H1 (cell line): Measurements from ENCODE around the gene SMYD3. TPM values are rescaled to one million over a fixed set of nuclear protein-coding genes. Genes with fewer than 3 reads are reported as not detected.

Experiments used
- CTCF ChIA-PET: fragments of 300-600 bp; sonication (Branson Sonifier 250); formaldehyde crosslinking; loops from one replicate; lab custom pipeline; 2021; ENCODE audit not compliant: partially characterized antibody; lab: Charles Lee
- POLR2A ChIA-PET: fragments of 300-600 bp; sonication (Branson Sonifier 250); formaldehyde crosslinking; loops from one replicate; lab custom pipeline; 2021; ENCODE audit warnings: inconsistent platforms; ENCODE audit not compliant: partially characterized antibody; lab: Charles Lee
- DNase-seq, 2 experiments: peaks; one replicate each; pipeline versions ENCODE4 v3.0.0 to v3.0.0-alpha.2; 2010 to 2022; ENCODE audit warnings: low spot score in 2 of 2, low read depth in 1 of 2, mixed read lengths in 1 of 2
- FAIRE-seq: peaks from 2 replicates; lab custom pipeline; 2011; peaks lifted over from hg19 to GRCh38; lab: Jason Lieb, UNC
- H2AFZ ChIP-seq: 2 replicates; pipeline ENCODE4 v1.8.1; 2012; ENCODE audit warnings: low read length, inconsistent platforms
- H2AK5ac ChIP-seq: 2 replicates; pipeline ENCODE4 v1.6.1; 2013; ENCODE audit warnings: low read depth, low read length
- H2BK120ac ChIP-seq: replicated peaks from 2 replicates; pipeline ENCODE3; 2013; ENCODE audit warnings: low read depth, low read length, inconsistent platforms
- H2BK12ac ChIP-seq: 2 replicates; pipeline ENCODE4 v1.6.1; 2013; ENCODE audit warnings: low read depth, low read length
- H2BK15ac ChIP-seq: 2 replicates; pipeline ENCODE4 v1.6.1; 2013; ENCODE audit warnings: low read length
- H2BK20ac ChIP-seq: 2 replicates; pipeline ENCODE4 v1.6.1; 2013; ENCODE audit warnings: low read length
- H2BK5ac ChIP-seq: 2 replicates; pipeline ENCODE4 v1.6.1; 2013; ENCODE audit warnings: low read depth, low read length
- H3K14ac ChIP-seq: 2 replicates; pipeline ENCODE4 v1.6.1; 2013; ENCODE audit warnings: inconsistent platforms; ENCODE audit not compliant: insufficient read length
- H3K18ac ChIP-seq: 2 replicates; pipeline ENCODE4 v1.6.1; 2013; ENCODE audit warnings: low read length; ENCODE audit errors: extremely low read depth
- H3K23ac ChIP-seq: 2 replicates; pipeline ENCODE4 v1.6.1; 2013; ENCODE audit warnings: inconsistent platforms; ENCODE audit not compliant: insufficient read length
- H3K23me2 ChIP-seq: 2 replicates; pipeline ENCODE4 v1.6.1; 2013; ENCODE audit warnings: low read depth, low read length
- H3K27ac ChIP-seq: 2 replicates; pipeline ENCODE4 v1.6.1; 2011; ENCODE audit warnings: low read depth, low read length, inconsistent platforms
- H3K27me3 ChIP-seq, 4 experiments: replicated peaks in 1 of 4; 1 replicate in 1 of 4; 2 replicates in 3 of 4; pipeline versions ENCODE4 v1.6.1 to v1.8.1; 2011 to 2013; ENCODE audit warnings: low read length in 3 of 4, mild to moderate bottlenecking in 3 of 4, inconsistent platforms in 2 of 4, mixed read lengths in 2 of 4, moderate library complexity in 1 of 4; ENCODE audit not compliant: control insufficient read depth in 3 of 4, insufficient read depth in 3 of 4; ENCODE audit errors: extremely low read depth in 1 of 4
- H3K36me3 ChIP-seq, 4 experiments: 2 replicates each; pipeline versions ENCODE4 v1.6.1 to v1.8.1; 2011 to 2013; ENCODE audit warnings: mild to moderate bottlenecking in 4 of 4, low read length in 3 of 4, moderate library complexity in 2 of 4, control low read depth in 1 of 4, inconsistent platforms in 1 of 4; ENCODE audit not compliant: insufficient read depth in 4 of 4, control insufficient read depth in 2 of 4
- H3K4ac ChIP-seq: replicated peaks from 2 replicates; pipeline ENCODE3; 2013; ENCODE audit warnings: low read length, low read depth, mixed read lengths, inconsistent platforms; ENCODE audit not compliant: insufficient read length
- H3K4me1 ChIP-seq, 4 experiments: replicated peaks in 1 of 4; 1 replicate in 1 of 4; 2 replicates in 3 of 4; pipeline versions ENCODE4 v1.6.1 to v1.8.1; 2011 to 2013; ENCODE audit warnings: low read length in 3 of 4, inconsistent platforms in 2 of 4, mixed read lengths in 1 of 4; ENCODE audit not compliant: insufficient read depth in 4 of 4, control insufficient read depth in 3 of 4
- H3K4me2 ChIP-seq, 2 experiments: 2 replicates each; pipeline versions ENCODE4 v1.6.1 to v1.8.1; 2011 to 2013; ENCODE audit warnings: low read depth in 2 of 2, low read length in 2 of 2, control low read depth in 1 of 2, inconsistent platforms in 1 of 2, mild to moderate bottlenecking in 1 of 2; ENCODE audit not compliant: insufficient read depth in 1 of 2
- H3K4me3 ChIP-seq, 4 experiments: fragments of 200-600, 300-600 bp in 1 of 4; sonication (generic), shearing (Covaris generic), sonication (Bioruptor Twin) in 1 of 4; 2 replicates each; pipeline versions ENCODE4 v1.5.1 to v1.8.1; 2011 to 2016; ENCODE audit warnings: low read length in 4 of 4, low read depth in 3 of 4, control low read depth in 2 of 4, inconsistent platforms in 2 of 4, mild to moderate bottlenecking in 2 of 4, mixed read lengths in 1 of 4, moderate library complexity in 1 of 4; ENCODE audit not compliant: insufficient read depth in 2 of 4; ENCODE audit errors: extremely low read depth in 1 of 4
- H3K56ac ChIP-seq: replicated peaks from 2 replicates; pipeline ENCODE3; 2013; ENCODE audit warnings: low read depth, mild to moderate bottlenecking, mixed read lengths, low read length, inconsistent platforms; ENCODE audit not compliant: insufficient read length
- H3K79me1 ChIP-seq: 2 replicates; pipeline ENCODE4 v1.6.1; 2013; ENCODE audit warnings: low read depth, low read length, control low read depth
- H3K79me2 ChIP-seq, 2 experiments: 2 replicates each; pipeline versions ENCODE4 v1.6.1 to v1.8.1; 2012 to 2013; ENCODE audit warnings: low read length in 2 of 2, mild to moderate bottlenecking in 2 of 2, inconsistent platforms in 1 of 2; ENCODE audit not compliant: insufficient read depth in 2 of 2, control insufficient read depth in 1 of 2
- H3K9ac ChIP-seq, 4 experiments: replicated peaks in 1 of 4; 1 replicate in 1 of 4; 2 replicates in 3 of 4; pipeline versions ENCODE4 v1.6.1 to v1.8.1; 2011 to 2013; ENCODE audit warnings: low read depth in 3 of 4, low read length in 3 of 4, control low read depth in 2 of 4, mild to moderate bottlenecking in 2 of 4, moderate library complexity in 2 of 4, inconsistent platforms in 1 of 4; ENCODE audit errors: extremely low read depth in 1 of 4
- H3K9me3 ChIP-seq, 2 experiments: 2 replicates each; pipeline versions ENCODE4 v1.6.1 to v1.8.1; 2012 to 2013; ENCODE audit warnings: mild to moderate bottlenecking in 2 of 2, moderate library complexity in 2 of 2, control low read depth in 1 of 2, inconsistent platforms in 1 of 2, low read depth in 1 of 2, low read length in 1 of 2, mixed read lengths in 1 of 2; ENCODE audit not compliant: insufficient read depth in 2 of 2
- H4K20me1 ChIP-seq, 2 experiments: replicated peaks in 1 of 2; 2 replicates each; pipeline versions ENCODE3 to v1.8.1; 2011 to 2013; ENCODE audit warnings: inconsistent platforms in 2 of 2, low read length in 2 of 2, mild to moderate bottlenecking in 1 of 2; ENCODE audit not compliant: insufficient read depth in 2 of 2, control insufficient read depth in 1 of 2
- H4K5ac ChIP-seq: 2 replicates; pipeline ENCODE4 v1.6.1; 2013; ENCODE audit warnings: low read length, low read depth, mixed read lengths, inconsistent platforms; ENCODE audit not compliant: insufficient read length
- H4K8ac ChIP-seq: 2 replicates; pipeline ENCODE4 v1.8.0; 2013; ENCODE audit warnings: mild to moderate bottlenecking, moderate library complexity, low read length, inconsistent platforms; ENCODE audit not compliant: insufficient read depth; ENCODE audit errors: extremely low read depth
- H4K91ac ChIP-seq: replicated peaks from 2 replicates; pipeline ENCODE3; 2013; ENCODE audit warnings: low read length, mixed read lengths, inconsistent platforms; ENCODE audit not compliant: insufficient read length
- MAX ChIP-seq: IDR thresholded peaks from 2 replicates; pipeline ENCODE4 v1.6.1; 2012; ENCODE audit warnings: inconsistent platforms
- POU5F1 ChIP-seq: IDR thresholded peaks from 2 replicates; pipeline ENCODE4 v1.6.1; 2011; ENCODE audit warnings: low read depth, mild to moderate bottlenecking, low read length, moderate library complexity
- WGBS, 2 experiments: shearing (Covaris generic) in 1 of 2; methylation state at CpG; one replicate each; pipeline versions ENCODE4 v1.1.6 to v1.1.7; 2013 to 2015; ENCODE audit warnings: low lambda C conversion rate in 2 of 2, mixed read lengths in 2 of 2, inconsistent platforms in 1 of 2, low coverage in 1 of 2, missing lambda C conversion rate in 1 of 2; ENCODE audit not compliant: insufficient replicate concordance in 2 of 2, insufficient coverage in 1 of 2, insufficient read length in 1 of 2; ENCODE audit errors: extremely low coverage in 1 of 2, missing lambda C conversion rate in 1 of 2; 5-methylcytosine and 5-hydroxymethylcytosine counted together
- polyA plus RNA-seq, 7 experiments: library from polyadenylated mRNA; depleted of rRNA in 3 of 7; stranded (reverse) in 5 of 7; unstranded in 2 of 7; fragments of >200 nt in 5 of 7; fragments of 200-250 nt in 2 of 7; gene quantifications; 1 replicate in 5 of 7; 2 replicates in 1 of 7; 4 replicates in 1 of 7; pipeline versions ENCODE4 v1.2.1 to v1.2.3, GENCODE V29; 2011 to 2013; ENCODE audit warnings: missing spikeins in 2 of 7, mixed read lengths in 2 of 7
- total RNA-seq: library from RNA; stranded (reverse); fragmentation: NEBNext Ultra II Directional; extraction: Animal tissue kit (Norgen Biotek cat#: 25700); gene quantifications from 2 replicates; pipeline ENCODE4 v1.2.1, GENCODE V29; 2021

SMYD3 gene
- total and polyA plus RNA-seq, 2 of the 8 experiments (the other 6 are each of a cell fraction or from before 2014, with no cell fraction given): 17.3 to 25.4 TPM

GRCh38 chr1:245996811-245997210, 510.3 kb downstream of the SMYD3 start:
- Histone ChIP-seq H3K9me3 (no peaks in the 10 kb centered on the region), H2BK15ac (no peak overlapping the region), H3K4me3 (no peak overlapping the region), H2BK12ac (no peak overlapping the region), H3K56ac (no peak overlapping the region), H3K79me2 (no peaks in the 10 kb centered on the region), H3K23me2 (no peaks in the 10 kb centered on the region), H4K8ac (no peak overlapping the region), H3K9ac (no peak overlapping the region), H2BK120ac (no peak overlapping the region), H3K4ac (no peak overlapping the region), H4K5ac (no peak overlapping the region), H3K79me1 (no peaks in the 10 kb centered on the region), H3K18ac (no peak overlapping the region), H4K20me1 (no peaks in the 10 kb centered on the region), H2AK5ac (no peak overlapping the region), H3K23ac (no peak overlapping the region), H2BK20ac (no peak overlapping the region), H3K4me1 (peaks cover 0 to 3% (median 0%) of the 10 kb centered on the region in 4 experiments; a peak in 3 of 7 replicates), H3K27ac (no peak overlapping the region), H3K14ac (no peak overlapping the region), H3K27me3 (no peaks in the 10 kb centered on the region), H3K4me2 (no peak overlapping the region), H2BK5ac (no peak overlapping the region), H2AFZ (no peak overlapping the region), H4K91ac (no peak overlapping the region), H3K36me3 (no peaks in the 10 kb centered on the region)
- no peak for TF ChIP-seq MAX
- TF ChIP-seq POU5F1: peak; percentile 81; the same call in 1 of the 2 replicates
- no peak for DNase-seq
- ChIA-PET CTCF (interaction anchor here (0.6 to 1.0 kb wide), 3 partner anchors 98 to 840 kb away, joined by 3 read pairs; no protein-coding TSS in a partner anchor), POLR2A (no interaction called here)
- no peak for FAIRE-seq
- 78% methylated on average over 15 of the region's 15 CpGs; no CpG with 5 or more reads in 1 of the 2 experiments for WGBS, 2 experiments
